HepG2 (cell line): ENCODE data around the gene ZMIZ1. TPM values are rescaled to one million over a fixed set of nuclear protein-coding genes. Genes with fewer than 3 reads are reported as not detected.

ENCODE experiments used
- ATAC-seq: fragments of 200-7000 bp; cut with Tn5 transposase; 3 replicates; pipeline ENCODE4 v1.9.1; 2020; ENCODE audit warnings: mild to moderate bottlenecking, moderate library complexity
- BruUV-seq: library from RNA; stranded (reverse); fragments of 400-500 nt; replicated peaks from 2 replicates; lab custom pipeline; 2021; lab: Mats Ljungman, UMichigan
- CTCF ChIA-PET: fragments of 300-600 bp; formaldehyde crosslinking; extraction: SDS; loops from one replicate; lab custom pipeline; 2021; ENCODE audit warnings: low total read pairs, inconsistent platforms, low intra/inter-chr PET ratio; lab: Yijun Ruan, JAX
- POLR2A ChIA-PET: fragments of 350-600 bp; sonication (Branson Sonifier 250); formaldehyde crosslinking; loops from one replicate; lab custom pipeline; 2020; ENCODE audit warnings: antibody characterized with exemption, inconsistent platforms; lab: Yijun Ruan, JAX
- DNase-seq: peaks from one replicate; pipeline ENCODE4 v3.0.0-alpha.2; 2015; ENCODE audit warnings: low spot score
- FAIRE-seq: peaks from 3 replicates; lab custom pipeline; 2011; peaks lifted over from hg19 to GRCh38; lab: Jason Lieb, UNC
- H2AFZ ChIP-seq: one replicate; pipeline ENCODE4 v1.6.1; 2011; ENCODE audit warnings: low read length, inconsistent platforms
- H3K27ac ChIP-seq: fragments of 300-600 bp; 3 replicates; pipeline ENCODE4 v1.8.0; 2011; ENCODE audit warnings: mixed run types, mild to moderate bottlenecking, mixed read lengths, low read length, inconsistent platforms; ENCODE audit not compliant: insufficient read depth; ENCODE audit errors: extremely low read length
- H3K27me3 ChIP-seq, 2 experiments: fragments of 200-600 bp in 1 of 2; 2 replicates in 1 of 2; 3 replicates in 1 of 2; pipeline versions ENCODE4 v1.6.0 to v1.8.0; 2011; ENCODE audit warnings: low read length in 2 of 2, mild to moderate bottlenecking in 2 of 2, moderate library complexity in 2 of 2, inconsistent platforms in 1 of 2; ENCODE audit not compliant: insufficient read depth in 2 of 2, control insufficient read depth in 1 of 2
- H3K36me3 ChIP-seq, 2 experiments: fragments of 200-600 bp in 1 of 2; replicated peaks in 1 of 2; 2 replicates in 1 of 2; 3 replicates in 1 of 2; pipeline versions ENCODE4 v1.5.1 to v1.8.0; 2011; ENCODE audit warnings: low read length in 2 of 2, inconsistent platforms in 1 of 2; ENCODE audit not compliant: insufficient read depth in 2 of 2, control insufficient read depth in 1 of 2
- H3K4me1 ChIP-seq: 2 replicates; pipeline ENCODE4 v1.5.1; 2012; ENCODE audit warnings: low read length, inconsistent platforms; ENCODE audit not compliant: insufficient read depth
- H3K4me2 ChIP-seq: 2 replicates; pipeline ENCODE4 v1.6.0; 2011; ENCODE audit warnings: low read depth, low read length, inconsistent platforms
- H3K4me3 ChIP-seq, 3 experiments: fragments of 200-600 bp in 1 of 3; sonication (generic), shearing (Covaris generic) in 1 of 3; replicated peaks in 1 of 3; 2 replicates each; pipeline ENCODE4 v1.5.1; 2011 to 2016; ENCODE audit warnings: low read length in 3 of 3, inconsistent platforms in 2 of 3, low read depth in 2 of 3, mild to moderate bottlenecking in 2 of 3, control low read depth in 1 of 3, mixed read lengths in 1 of 3; ENCODE audit not compliant: insufficient read depth in 1 of 3
- H3K79me2 ChIP-seq: one replicate; pipeline ENCODE4 v1.6.1; 2011; ENCODE audit warnings: low read length, inconsistent platforms; ENCODE audit not compliant: insufficient read depth
- H3K9ac ChIP-seq: 2 replicates; pipeline ENCODE4 v1.6.0; 2011; ENCODE audit warnings: mild to moderate bottlenecking, low read depth, low read length, inconsistent platforms; ENCODE audit not compliant: insufficient read depth
- H3K9me3 ChIP-seq: 2 replicates; pipeline ENCODE4 v1.5.1; 2012; ENCODE audit warnings: mild to moderate bottlenecking, low read length
- H4K20me1 ChIP-seq: 2 replicates; pipeline ENCODE4 v1.6.0; 2011; ENCODE audit warnings: inconsistent platforms, mild to moderate bottlenecking, low read length, moderate library complexity; ENCODE audit not compliant: insufficient read depth
- HHEX ChIP-seq: IDR thresholded peaks from 2 replicates; pipeline ENCODE4 v1.6.1; 2016; ENCODE audit warnings: control low read depth
- KLF15 ChIP-seq: sonication (generic); formaldehyde crosslinking; IDR thresholded peaks from 2 replicates; pipeline ENCODE4 v1.8.1; 2023; ENCODE audit warnings: borderline replicate concordance, mild to moderate bottlenecking, inconsistent platforms, missing genetic modification reagents, mixed read lengths
- REL ChIP-seq: sonication (generic); formaldehyde crosslinking; conservative IDR thresholded peaks from 2 replicates; pipeline ENCODE4 v1.8.0; 2022; ENCODE audit warnings: mild to moderate bottlenecking, missing genetic modification reagents, moderate library complexity
- SNRNP70 ChIP-seq: fragments of 200-400 bp; formaldehyde crosslinking; IDR thresholded peaks from 2 replicates; pipeline ENCODE4 v1.6.1; 2017; ENCODE audit warnings: mild to moderate bottlenecking, low read depth, low read length, moderate library complexity
- TP53 ChIP-seq: sonication (generic); formaldehyde crosslinking; conservative IDR thresholded peaks from 2 replicates; pipeline ENCODE4 v1.4.0; 2020; ENCODE audit warnings: missing genetic modification reagents
- ZBTB1 ChIP-seq: sonication (generic); formaldehyde crosslinking; IDR thresholded peaks from 2 replicates; pipeline ENCODE4 v1.4.0; 2020; ENCODE audit warnings: missing genetic modification reagents, borderline replicate concordance
- ZNF333 ChIP-seq: sonication (generic); formaldehyde crosslinking; IDR thresholded peaks from 2 replicates; pipeline ENCODE4 v1.4.0; 2020; ENCODE audit warnings: mild to moderate bottlenecking, missing genetic modification reagents, borderline replicate concordance
- ZNF354B ChIP-seq: sonication (generic); formaldehyde crosslinking; IDR thresholded peaks from 2 replicates; pipeline ENCODE4 v1.8.0; 2022; ENCODE audit warnings: mild to moderate bottlenecking, missing genetic modification reagents
- ZNF550 ChIP-seq: sonication (generic); formaldehyde crosslinking; IDR thresholded peaks from 2 replicates; pipeline ENCODE4 v1.4.0; 2020; ENCODE audit warnings: mild to moderate bottlenecking, missing genetic modification reagents, borderline replicate concordance
- ZNF674 ChIP-seq: sonication (generic); formaldehyde crosslinking; IDR thresholded peaks from 2 replicates; pipeline ENCODE4 v1.5.0; 2020; ENCODE audit warnings: low read depth, mild to moderate bottlenecking, missing genetic modification reagents
- ZNF768 ChIP-seq: sonication (generic); formaldehyde crosslinking; IDR thresholded peaks from 2 replicates; pipeline ENCODE4 v1.4.0; 2020; ENCODE audit warnings: missing genetic modification reagents
- WGBS: methylation state at CpG from one replicate; pipeline ENCODE4 v1.1.6; 2017; ENCODE audit warnings: low lambda C conversion rate; 5-methylcytosine and 5-hydroxymethylcytosine counted together
- in situ Hi-C: cut with HindIII; loops from 2 replicates; pipeline ENCODE4 v1.10.0; 2017; ENCODE audit warnings: low pct_unique_long_range_greater_than_20kb; ENCODE audit not compliant: extremely low pct_ligation_motif_present
- intact Hi-C: fragments of 100-400 bp; cut with micrococcal nuclease; formaldehyde crosslinking; loops from one replicate; pipeline ENCODE4 v1.10.0; 2022; ENCODE audit not compliant: unreplicated experiment
- polyA plus RNA-seq, 8 experiments: library from polyadenylated mRNA; depleted of rRNA in 3 of 8; stranded (reverse) in 7 of 8; unstranded in 1 of 8; fragments of >200 nt; fragmentation: Illumina TruSeq in 4 of 8; extraction: Trizol in 4 of 8; gene quantifications; 2 replicates each; pipeline versions ENCODE4 v1.2.1 to v1.2.3, GENCODE V29; 2011 to 2016; ENCODE audit warnings: low read depth in 4 of 8, missing spikeins in 1 of 8, mixed read lengths in 1 of 8; ENCODE audit not compliant: insufficient read depth in 1 of 8
- total RNA-seq, 5 experiments: library from RNA; depleted of rRNA; stranded (reverse); fragments of >200 nt; fragmentation: Illumina TruSeq; extraction: Trizol; gene quantifications; 2 replicates each; pipeline ENCODE4 v1.2.3, GENCODE V29; 2016; ENCODE audit warnings: low read depth in 1 of 5
- TF ChIP-seq, protein P1 (sequence below): sonication (generic); formaldehyde crosslinking; IDR thresholded peaks from 2 replicates; pipeline ENCODE4 v1.4.0; 2020; ENCODE audit warnings: mild to moderate bottlenecking, missing genetic modification reagents
- TF ChIP-seq, protein P2 (sequence below): sonication (generic); formaldehyde crosslinking; IDR thresholded peaks from 2 replicates; pipeline ENCODE4 v1.4.0; 2020; ENCODE audit warnings: missing genetic modification reagents, mild to moderate bottlenecking, borderline replicate concordance
- TF ChIP-seq, protein P3 (sequence below): sonication (generic); formaldehyde crosslinking; IDR thresholded peaks from 2 replicates; pipeline ENCODE4 v1.8.0; 2022; ENCODE audit warnings: missing genetic modification reagents, mild to moderate bottlenecking, borderline replicate concordance

The ZMIZ1 gene
- total and polyA plus RNA-seq, 2 of the 13 experiments (the other 11 are each of a cell fraction or from before 2014, with no cell fraction given) = 5.3 to 10.2 TPM

DNA sequence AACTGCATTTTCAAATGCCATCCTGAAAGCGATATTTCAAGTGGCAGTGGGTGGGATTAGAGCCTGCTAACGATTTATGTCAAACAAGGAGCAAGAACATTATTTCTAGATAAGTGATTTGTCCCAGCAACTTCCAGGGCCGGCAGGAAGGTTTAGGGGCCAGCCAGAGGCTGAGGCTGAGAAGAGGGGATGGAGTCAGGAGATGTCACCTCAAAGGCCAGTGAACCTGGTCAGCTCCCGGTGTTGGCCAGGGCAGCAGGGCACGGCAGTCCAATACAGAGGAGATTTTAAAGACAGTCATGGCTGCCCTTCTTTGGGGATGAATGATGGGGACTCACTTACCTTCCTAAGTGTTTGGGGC lies 172.8 kb downstream of the ZMIZ1 start:
- intact Hi-C loops = no loop called here
- H3K27me3 ChIP-seq = no peaks in the 10 kb centered on the region
- H3K36me3 ChIP-seq = peaks cover 13 to 51% of the 10 kb centered on the region in 2 experiments; a peak in 4 of 5 replicates
- no TSS peak for BruUV-seq
- POLR2A ChIA-PET = no interaction called here
- FAIRE-seq (no peak), DNase-seq (no peak), ATAC-seq (no peak)
- WGBS = 92% methylated on average over 3 of the region's 5 CpGs
- H2AFZ ChIP-seq = no peak overlapping the region
- H3K27ac ChIP-seq = no peak overlapping the region
- no peak overlapping the region for H3K4me3 ChIP-seq
- H3K9me3 ChIP-seq = no peaks in the 10 kb centered on the region
- peaks cover 23% of the 10 kb centered on the region; the same call in 1 of the 2 replicates for H4K20me1 ChIP-seq
- H3K4me2 ChIP-seq = no peak overlapping the region
- CTCF ChIA-PET = no interaction called here
- H3K9ac ChIP-seq = no peak overlapping the region
- H3K79me2 ChIP-seq = peaks cover 2% of the 10 kb centered on the region
- TF ChIP-seq ZNF354B (CRISPR knock-in tag) = no peak
- TF ChIP-seq ZNF333 (CRISPR knock-in tag) = no peak
- no peak for TF ChIP-seq TP53 (CRISPR knock-in tag)
- TF ChIP-seq ZNF674 (CRISPR knock-in tag) = no peak
- TF ChIP-seq, protein P1, sequence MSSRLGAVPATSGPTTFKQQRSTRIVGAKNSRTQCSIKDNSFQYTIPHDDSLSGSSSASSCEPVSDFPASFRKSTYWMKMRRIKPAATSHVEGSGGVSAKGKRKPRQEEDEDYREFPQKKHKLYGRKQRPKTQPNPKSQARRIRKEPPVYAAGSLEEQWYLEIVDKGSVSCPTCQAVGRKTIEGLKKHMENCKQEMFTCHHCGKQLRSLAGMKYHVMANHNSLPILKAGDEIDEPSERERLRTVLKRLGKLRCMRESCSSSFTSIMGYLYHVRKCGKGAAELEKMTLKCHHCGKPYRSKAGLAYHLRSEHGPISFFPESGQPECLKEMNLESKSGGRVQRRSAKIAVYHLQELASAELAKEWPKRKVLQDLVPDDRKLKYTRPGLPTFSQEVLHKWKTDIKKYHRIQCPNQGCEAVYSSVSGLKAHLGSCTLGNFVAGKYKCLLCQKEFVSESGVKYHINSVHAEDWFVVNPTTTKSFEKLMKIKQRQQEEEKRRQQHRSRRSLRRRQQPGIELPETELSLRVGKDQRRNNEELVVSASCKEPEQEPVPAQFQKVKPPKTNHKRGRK (CRISPR knock-in tag) = no peak
- TF ChIP-seq, protein P2, sequence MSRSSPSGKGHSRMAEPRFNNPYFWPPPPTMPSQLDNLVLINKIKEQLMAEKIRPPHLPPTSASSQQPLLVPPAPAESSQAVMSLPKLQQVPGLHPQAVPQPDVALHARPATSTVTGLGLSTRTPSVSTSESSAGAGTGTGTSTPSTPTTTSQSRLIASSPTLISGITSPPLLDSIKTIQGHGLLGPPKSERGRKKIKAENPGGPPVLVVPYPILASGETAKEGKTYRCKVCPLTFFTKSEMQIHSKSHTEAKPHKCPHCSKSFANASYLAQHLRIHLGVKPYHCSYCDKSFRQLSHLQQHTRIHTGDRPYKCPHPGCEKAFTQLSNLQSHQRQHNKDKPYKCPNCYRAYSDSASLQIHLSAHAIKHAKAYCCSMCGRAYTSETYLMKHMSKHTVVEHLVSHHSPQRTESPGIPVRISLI = no peak
- TF ChIP-seq ZNF550 (CRISPR knock-in tag) = no peak
- no peak for TF ChIP-seq HHEX (CRISPR knock-in tag)
- no peak for TF ChIP-seq REL (CRISPR knock-in tag)
- no peak for TF ChIP-seq KLF15 (CRISPR knock-in tag)
- TF ChIP-seq ZNF768 (CRISPR knock-in tag) = no peak
- no peak for TF ChIP-seq ZBTB1
- TF ChIP-seq, protein P3, sequence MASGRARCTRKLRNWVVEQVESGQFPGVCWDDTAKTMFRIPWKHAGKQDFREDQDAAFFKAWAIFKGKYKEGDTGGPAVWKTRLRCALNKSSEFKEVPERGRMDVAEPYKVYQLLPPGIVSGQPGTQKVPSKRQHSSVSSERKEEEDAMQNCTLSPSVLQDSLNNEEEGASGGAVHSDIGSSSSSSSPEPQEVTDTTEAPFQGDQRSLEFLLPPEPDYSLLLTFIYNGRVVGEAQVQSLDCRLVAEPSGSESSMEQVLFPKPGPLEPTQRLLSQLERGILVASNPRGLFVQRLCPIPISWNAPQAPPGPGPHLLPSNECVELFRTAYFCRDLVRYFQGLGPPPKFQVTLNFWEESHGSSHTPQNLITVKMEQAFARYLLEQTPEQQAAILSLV = no peak
- TF ChIP-seq SNRNP70 = no peak
- H3K4me1 ChIP-seq = no peaks in the 10 kb centered on the region
- in situ Hi-C loops = no loop called here
